DND-41 (cell line): Measurements from ENCODE around the gene COL23A1.
A peak's percentile ranks its signal among the peaks of the same experiment; 100 is the strongest.

Source experiments
- ATAC-seq: fragments of 200-7000 bp; cut with Tn5 transposase; 3 replicates; pipeline ENCODE4 v1.9.1; 2021; ENCODE audit warnings: low read depth; ENCODE audit not compliant: insufficient read depth
- DNase-seq: peaks from one replicate; pipeline ENCODE4 v3.0.0-alpha.2; 2020
- H2AFZ ChIP-seq: 2 replicates; pipeline ENCODE4 v1.6.0; 2012; ENCODE audit warnings: low read depth, low read length
- H3K27ac ChIP-seq: 2 replicates; pipeline ENCODE4 v1.5.1; 2012; ENCODE audit warnings: low read length, inconsistent platforms
- H3K27me3 ChIP-seq: fragments of 200-600 bp; sonication (generic); 2 replicates; pipeline ENCODE4 v1.6.0; 2012; ENCODE audit warnings: low read length, mild to moderate bottlenecking, inconsistent platforms; ENCODE audit not compliant: insufficient read depth, poor library complexity
- H3K36me3 ChIP-seq: 2 replicates; pipeline ENCODE4 v1.5.1; 2012; ENCODE audit warnings: low read length, inconsistent platforms; ENCODE audit not compliant: insufficient read depth
- H3K4me1 ChIP-seq: 2 replicates; pipeline ENCODE4 v1.5.1; 2012; ENCODE audit warnings: mild to moderate bottlenecking, low read length; ENCODE audit not compliant: insufficient read depth
- H3K4me2 ChIP-seq: 2 replicates; pipeline ENCODE4 v1.6.0; 2012; ENCODE audit warnings: mild to moderate bottlenecking, moderate library complexity, low read length, inconsistent platforms; ENCODE audit not compliant: insufficient read depth
- H3K4me3 ChIP-seq, 2 experiments: fragments of 200-600 bp in 1 of 2; shearing (Covaris generic) in 1 of 2; 2 replicates each; pipeline ENCODE4 v1.5.1; 2012 to 2016; ENCODE audit warnings: inconsistent platforms in 2 of 2, low read length in 2 of 2, mild to moderate bottlenecking in 2 of 2, low read depth in 1 of 2, moderate library complexity in 1 of 2
- H3K79me2 ChIP-seq: 2 replicates; pipeline ENCODE4 v1.6.0; 2012; ENCODE audit warnings: low read length, inconsistent platforms; ENCODE audit not compliant: insufficient read depth
- H3K9ac ChIP-seq: 2 replicates; pipeline ENCODE4 v1.6.0; 2012; ENCODE audit warnings: low read depth, mild to moderate bottlenecking, inconsistent platforms, low read length, moderate library complexity
- H3K9me3 ChIP-seq: 2 replicates; pipeline ENCODE4 v1.5.1; 2012; ENCODE audit warnings: low read length, moderate library complexity, mild to moderate bottlenecking, inconsistent platforms; ENCODE audit not compliant: insufficient read depth, severe bottlenecking
- H4K20me1 ChIP-seq: 2 replicates; pipeline ENCODE4 v1.6.0; 2012; ENCODE audit warnings: low read length; ENCODE audit not compliant: insufficient read depth
- EZH2 ChIP-seq: IDR thresholded peaks from 3 replicates; pipeline ENCODE4 v1.6.1; 2012; ENCODE audit warnings: borderline replicate concordance, low read depth, mild to moderate bottlenecking, moderate library complexity, low read length, inconsistent platforms; ENCODE audit not compliant: severe bottlenecking
- TF ChIP-seq, protein P1 (sequence below): IDR thresholded peaks from 2 replicates; pipeline ENCODE4 v1.5.1; 2012; ENCODE audit warnings: borderline replicate concordance, low read length, moderate library complexity, mild to moderate bottlenecking; ENCODE audit not compliant: poor library complexity, severe bottlenecking; ENCODE audit errors: extremely low read depth

Gene COL23A1

DNA sequence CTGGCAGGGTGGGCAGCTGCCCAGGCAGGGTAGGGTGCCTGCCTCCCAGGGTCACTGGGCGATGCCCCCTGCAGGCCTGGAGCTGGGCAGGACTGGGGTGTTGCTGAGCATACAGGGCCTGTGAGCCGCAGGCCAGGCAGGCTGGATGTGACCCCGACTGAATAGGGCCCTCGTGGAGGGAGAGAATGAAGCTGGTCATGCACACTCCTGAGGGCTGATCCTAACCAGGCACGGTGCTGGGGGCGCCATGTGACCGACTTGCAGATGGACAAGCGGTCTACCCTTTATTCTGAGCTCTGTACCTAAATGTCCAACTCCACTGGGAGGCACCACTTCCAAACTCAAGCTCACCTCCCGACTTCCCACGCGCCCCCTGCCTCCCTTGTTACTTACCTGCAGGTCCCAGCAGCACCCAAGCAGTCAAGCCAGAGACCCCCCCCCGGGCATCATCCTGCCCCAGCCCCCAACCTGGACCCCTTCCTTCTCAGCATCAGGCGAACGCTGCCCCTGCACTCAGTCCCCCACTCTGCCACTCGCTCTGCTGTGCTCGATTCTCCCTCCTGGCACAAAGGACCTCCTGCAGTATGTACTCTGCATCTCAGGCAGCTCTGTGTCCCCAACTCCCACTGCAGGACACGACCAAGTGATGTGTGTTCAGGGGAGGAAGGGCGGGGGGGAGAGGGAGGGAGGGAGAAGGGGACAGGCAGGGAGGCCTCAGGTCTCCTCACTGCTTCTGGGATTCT lies 280.8 kb downstream of the COL23A1 start:
- Histone ChIP-seq H3K79me2 (no peaks in the 10 kb centered on the region), H3K4me3 (no peak overlapping the region), H3K36me3 (no peaks in the 10 kb centered on the region), H3K4me1 (no peaks in the 10 kb centered on the region), H3K4me2 (no peak overlapping the region), H3K9ac (no peak overlapping the region), H4K20me1 (no peaks in the 10 kb centered on the region), H3K27ac (no peak overlapping the region), H3K9me3 (no peaks in the 10 kb centered on the region), H2AFZ (no peak overlapping the region), H3K27me3 (no peaks in the 10 kb centered on the region)
- ATAC-seq (peak; percentile 27; the same call in 1 of the 3 replicates), DNase-seq (no peak)
- TF ChIP-seq, protein P1, sequence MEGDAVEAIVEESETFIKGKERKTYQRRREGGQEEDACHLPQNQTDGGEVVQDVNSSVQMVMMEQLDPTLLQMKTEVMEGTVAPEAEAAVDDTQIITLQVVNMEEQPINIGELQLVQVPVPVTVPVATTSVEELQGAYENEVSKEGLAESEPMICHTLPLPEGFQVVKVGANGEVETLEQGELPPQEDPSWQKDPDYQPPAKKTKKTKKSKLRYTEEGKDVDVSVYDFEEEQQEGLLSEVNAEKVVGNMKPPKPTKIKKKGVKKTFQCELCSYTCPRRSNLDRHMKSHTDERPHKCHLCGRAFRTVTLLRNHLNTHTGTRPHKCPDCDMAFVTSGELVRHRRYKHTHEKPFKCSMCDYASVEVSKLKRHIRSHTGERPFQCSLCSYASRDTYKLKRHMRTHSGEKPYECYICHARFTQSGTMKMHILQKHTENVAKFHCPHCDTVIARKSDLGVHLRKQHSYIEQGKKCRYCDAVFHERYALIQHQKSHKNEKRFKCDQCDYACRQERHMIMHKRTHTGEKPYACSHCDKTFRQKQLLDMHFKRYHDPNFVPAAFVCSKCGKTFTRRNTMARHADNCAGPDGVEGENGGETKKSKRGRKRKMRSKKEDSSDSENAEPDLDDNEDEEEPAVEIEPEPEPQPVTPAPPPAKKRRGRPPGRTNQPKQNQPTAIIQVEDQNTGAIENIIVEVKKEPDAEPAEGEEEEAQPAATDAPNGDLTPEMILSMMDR: no peak
- TF ChIP-seq EZH2: no peak

DNA sequence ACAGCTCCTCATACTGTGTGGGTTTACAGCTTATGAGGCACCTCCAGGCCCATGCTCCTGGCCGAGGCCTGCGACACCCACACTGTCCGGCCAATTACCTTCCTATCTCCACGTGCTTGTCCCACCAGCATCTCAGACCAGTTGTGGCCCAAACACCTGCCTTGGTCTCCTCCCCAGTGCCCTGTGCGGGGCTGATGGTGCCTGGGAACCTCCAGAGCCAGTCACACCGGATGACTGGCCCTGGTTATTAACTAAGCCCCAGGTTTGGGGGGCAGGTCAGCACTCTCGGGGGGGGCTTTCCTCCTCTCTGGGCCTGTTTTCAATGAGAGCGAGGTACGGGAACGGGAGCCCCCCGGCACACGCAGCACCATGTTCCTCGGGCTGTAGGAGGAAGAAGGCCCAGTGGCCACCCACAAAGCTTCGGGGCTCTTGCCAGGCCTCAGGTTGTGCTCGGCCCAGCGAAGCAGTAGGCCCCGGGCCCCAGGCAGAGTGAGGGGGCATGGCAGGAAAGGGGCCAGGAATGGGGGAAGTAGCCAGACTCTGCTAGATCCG lies 281.6 kb downstream of the COL23A1 start:
- no peak for TF ChIP-seq EZH2
- TF ChIP-seq, protein P1: no peak
- H3K79me2 ChIP-seq: no peaks in the 10 kb centered on the region
- no peaks in the 10 kb centered on the region for H4K20me1 ChIP-seq
- H3K36me3 ChIP-seq: no peaks in the 10 kb centered on the region
- no peaks in the 10 kb centered on the region for H3K4me1 ChIP-seq
- no peak overlapping the region for H3K27ac ChIP-seq
- H3K4me2 ChIP-seq: no peak overlapping the region
- H3K4me3 ChIP-seq: no peak overlapping the region
- H2AFZ ChIP-seq: no peak overlapping the region
- DNase-seq (no peak), ATAC-seq (no peak)
- no peak overlapping the region for H3K9ac ChIP-seq
- no peaks in the 10 kb centered on the region for H3K9me3 ChIP-seq
- no peaks in the 10 kb centered on the region for H3K27me3 ChIP-seq

DNA sequence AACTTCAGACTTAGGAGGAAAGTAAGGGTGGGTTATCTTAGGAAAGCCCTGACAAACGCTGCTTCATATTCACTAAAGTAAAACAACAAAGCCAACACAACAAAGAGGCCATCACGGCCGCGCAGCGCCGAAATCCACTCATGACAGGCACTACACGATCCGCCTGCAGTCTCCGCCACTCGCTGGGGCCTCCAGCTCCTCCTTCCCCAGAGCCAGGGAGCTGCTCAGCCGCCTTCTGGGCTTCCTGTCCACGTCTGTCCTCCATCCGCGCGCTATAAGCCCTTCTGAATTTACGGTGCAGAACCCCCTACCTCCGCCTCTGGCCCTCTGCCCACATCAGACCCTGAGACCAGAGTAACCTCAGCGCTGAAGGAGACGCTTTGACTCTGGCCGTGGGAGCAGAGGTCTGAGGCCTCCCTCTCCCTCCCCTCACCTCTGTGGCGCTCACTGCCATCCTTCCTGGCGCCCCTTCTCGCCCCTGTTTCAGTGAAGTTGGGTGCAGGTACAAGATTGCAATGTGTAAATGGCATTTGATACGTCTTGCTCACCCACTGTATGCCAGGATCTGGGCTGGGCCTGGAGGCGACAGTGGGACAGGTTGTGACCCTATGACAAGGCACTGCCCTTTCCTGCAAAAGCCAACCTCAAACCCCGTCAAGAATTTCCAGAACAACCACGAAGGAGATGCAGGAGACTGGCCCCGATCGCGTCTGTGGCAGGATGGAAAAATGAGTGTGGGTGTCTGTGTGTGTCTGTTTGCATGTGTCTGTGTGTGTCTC lies 282.7 kb downstream of the COL23A1 start:
- no peak for TF ChIP-seq EZH2
- TF ChIP-seq, protein P1: no peak
- no peak overlapping the region for H3K4me3 ChIP-seq
- ATAC-seq (no peak), DNase-seq (no peak)
- no peaks in the 10 kb centered on the region for H3K36me3 ChIP-seq
- no peaks in the 10 kb centered on the region for H3K4me1 ChIP-seq
- no peaks in the 10 kb centered on the region for H3K27me3 ChIP-seq
- no peak overlapping the region for H2AFZ ChIP-seq
- H3K27ac ChIP-seq: no peak overlapping the region
- no peaks in the 10 kb centered on the region for H3K79me2 ChIP-seq
- no peak overlapping the region for H3K9ac ChIP-seq
- no peaks in the 10 kb centered on the region for H4K20me1 ChIP-seq
- H3K9me3 ChIP-seq: no peaks in the 10 kb centered on the region
- no peak overlapping the region for H3K4me2 ChIP-seq
